ENCODE results near the gene CACNA1B. TPM values are rescaled to one million over a fixed set of nuclear protein-coding genes. Genes with fewer than 3 reads are reported as not detected.

CACNA1B gene
- total RNA-seq, 1 experiment from 2014 or later = 7.8 TPM

GRCh38 chr9:138083873-138084272 lies 206.3 kb downstream of the CACNA1B start:
- peaks cover 46 to 74% of the 10 kb centered on the region in 2 experiments for H3K9me3 Mint-ChIP-seq
- Histone ChIP-seq H2BK15ac (ENCODE audit: low read depth, low read length) (no peak overlapping the region), H3K18ac (ENCODE audit: insufficient read length, low read depth, low read length) (no peak overlapping the region), H3K14ac (ENCODE audit: insufficient read depth, low read length) (no peak overlapping the region), H4K8ac (replicated peaks; ENCODE audit: insufficient read length, low read depth, low read length) (no peak overlapping the region), H3T11ph (ENCODE audit: low read length) (no peak overlapping the region), H4K91ac (ENCODE audit: insufficient read length, low read depth, low read length) (no peak overlapping the region), H3K79me2 (ENCODE audit: insufficient read depth, low read length) (no peaks in the 10 kb centered on the region), H2AFZ (ENCODE audit: low read length) (no peak overlapping the region), H3K9ac (ENCODE audit: extremely low read depth, insufficient read length, low read length) (no peak overlapping the region), H4K5ac (ENCODE audit: insufficient read length, low read depth, low read length) (no peak overlapping the region), H2BK20ac (ENCODE audit: low read depth, low read length, poor library complexity, severe bottlenecking) (no peak overlapping the region), H3K23me2 (ENCODE audit: insufficient read length, low read depth, low read length, poor library complexity, severe bottlenecking) (no peaks in the 10 kb centered on the region), H2AK5ac (ENCODE audit: insufficient read length, low read length) (no peak overlapping the region), H2BK12ac (ENCODE audit: insufficient read length, low read depth, low read length) (no peak overlapping the region), H4K20me1 (ENCODE audit: control insufficient read depth, insufficient read depth, insufficient read length) (no peaks in the 10 kb centered on the region), H3K23ac (ENCODE audit: insufficient read length, low read depth, low read length) (no peak overlapping the region), H3K4ac (ENCODE audit: low read depth, low read length) (no peak overlapping the region), H2BK5ac (ENCODE audit: insufficient read length, low read length) (no peak overlapping the region), H3K9me3 (ENCODE audit: control insufficient read depth, low read depth, low read length) (peaks cover 14% of the 10 kb centered on the region), H3K56ac (ENCODE audit: insufficient read length, low read depth, low read length) (no peak overlapping the region), H3K4me2 (ENCODE audit: insufficient read depth, insufficient read length, low read length) (no peak overlapping the region), H3K27me3 (ENCODE audit: insufficient read depth, low read length) (no peaks in the 10 kb centered on the region), H3K79me1 (ENCODE audit: insufficient read depth, low read depth, low read length, poor library complexity, severe bottlenecking) (no peaks in the 10 kb centered on the region), H2BK120ac (ENCODE audit: low read depth, low read length, poor library complexity, severe bottlenecking) (no peak overlapping the region), H3K4me1 (ENCODE audit: insufficient read depth, low read length) (no peaks in the 10 kb centered on the region), H3K27ac (ENCODE audit: insufficient read length, low read depth, low read length) (no peak overlapping the region)
- H3K36me3 Mint-ChIP-seq (ENCODE audit: insufficient read depth in 1 of 3, low read depth in 3 of 3) = peaks cover 54 to 65% (median 64%) of the 10 kb centered on the region in 3 experiments
- WGBS (ENCODE audit: extremely low coverage, insufficient read length, low lambda C conversion rate) = no CpG with 5 or more reads among the region's 3 CpGs
- peaks cover 3% of the 10 kb centered on the region for H3K27me3 Mint-ChIP-seq (ENCODE audit: low read depth)
- no peaks in the 10 kb centered on the region for H3K4me1 Mint-ChIP-seq
- no peak overlapping the region for H3K27ac Mint-ChIP-seq
- DNase-seq = no peak
- no peak overlapping the region for H3K4me3 Mint-ChIP-seq
- TF ChIP-seq, protein P1, sequence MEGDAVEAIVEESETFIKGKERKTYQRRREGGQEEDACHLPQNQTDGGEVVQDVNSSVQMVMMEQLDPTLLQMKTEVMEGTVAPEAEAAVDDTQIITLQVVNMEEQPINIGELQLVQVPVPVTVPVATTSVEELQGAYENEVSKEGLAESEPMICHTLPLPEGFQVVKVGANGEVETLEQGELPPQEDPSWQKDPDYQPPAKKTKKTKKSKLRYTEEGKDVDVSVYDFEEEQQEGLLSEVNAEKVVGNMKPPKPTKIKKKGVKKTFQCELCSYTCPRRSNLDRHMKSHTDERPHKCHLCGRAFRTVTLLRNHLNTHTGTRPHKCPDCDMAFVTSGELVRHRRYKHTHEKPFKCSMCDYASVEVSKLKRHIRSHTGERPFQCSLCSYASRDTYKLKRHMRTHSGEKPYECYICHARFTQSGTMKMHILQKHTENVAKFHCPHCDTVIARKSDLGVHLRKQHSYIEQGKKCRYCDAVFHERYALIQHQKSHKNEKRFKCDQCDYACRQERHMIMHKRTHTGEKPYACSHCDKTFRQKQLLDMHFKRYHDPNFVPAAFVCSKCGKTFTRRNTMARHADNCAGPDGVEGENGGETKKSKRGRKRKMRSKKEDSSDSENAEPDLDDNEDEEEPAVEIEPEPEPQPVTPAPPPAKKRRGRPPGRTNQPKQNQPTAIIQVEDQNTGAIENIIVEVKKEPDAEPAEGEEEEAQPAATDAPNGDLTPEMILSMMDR (conservative IDR thresholded peaks at IDR 0.05) = no peak
